GM18498 (cell line): ENCODE results near the gene NEUROD2.
"Not testable (repeated sequence)": the region's sequence is repeated elsewhere in the genome, so short reads cannot be mapped to it uniquely, and the experiment has no call there.

Experiments used
- ATAC-seq: cut with Tn5 transposase; IDR thresholded peaks from one replicate; pipeline ENCODE4 v1.9.1; 2021; ENCODE audit warnings: mild to moderate bottlenecking, moderate library complexity; ENCODE audit not compliant: unreplicated experiment

Gene NEUROD2

DNA sequence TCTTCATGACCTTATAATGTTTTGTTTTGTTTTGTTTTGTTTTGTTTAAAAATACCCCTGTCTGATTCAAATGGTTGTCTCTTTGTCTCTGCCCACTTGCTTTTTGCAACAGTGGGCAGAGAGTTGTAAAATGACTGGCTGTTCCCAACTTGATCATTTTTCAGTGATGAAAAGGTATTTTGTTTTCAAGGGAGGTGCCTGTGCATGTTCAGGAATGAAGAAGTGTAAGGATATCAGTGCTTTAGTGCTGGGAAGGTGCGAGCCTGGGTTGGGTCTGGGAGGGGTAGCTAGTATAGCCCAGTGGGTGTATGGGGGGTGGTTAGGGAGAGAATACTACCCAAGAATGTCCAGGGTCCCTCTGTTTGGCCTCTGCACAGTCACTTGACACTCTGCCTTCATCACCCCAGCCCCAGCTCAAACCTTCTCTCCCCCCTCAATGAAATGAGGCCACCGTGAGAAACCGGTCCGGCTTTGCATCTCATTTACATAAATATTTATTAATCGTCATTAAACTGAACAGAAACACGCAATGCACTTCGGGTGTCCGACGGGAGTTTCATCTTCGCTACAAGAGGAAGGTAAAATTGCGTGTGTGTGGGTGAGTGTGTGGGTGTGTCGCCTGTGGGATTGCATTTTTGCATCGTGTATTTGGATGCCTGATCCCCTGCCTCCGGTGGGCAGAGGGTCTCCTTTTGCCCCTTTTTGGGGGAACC, 4.3 kb downstream of the NEUROD2 start:
- ATAC-seq = no peak

DNA sequence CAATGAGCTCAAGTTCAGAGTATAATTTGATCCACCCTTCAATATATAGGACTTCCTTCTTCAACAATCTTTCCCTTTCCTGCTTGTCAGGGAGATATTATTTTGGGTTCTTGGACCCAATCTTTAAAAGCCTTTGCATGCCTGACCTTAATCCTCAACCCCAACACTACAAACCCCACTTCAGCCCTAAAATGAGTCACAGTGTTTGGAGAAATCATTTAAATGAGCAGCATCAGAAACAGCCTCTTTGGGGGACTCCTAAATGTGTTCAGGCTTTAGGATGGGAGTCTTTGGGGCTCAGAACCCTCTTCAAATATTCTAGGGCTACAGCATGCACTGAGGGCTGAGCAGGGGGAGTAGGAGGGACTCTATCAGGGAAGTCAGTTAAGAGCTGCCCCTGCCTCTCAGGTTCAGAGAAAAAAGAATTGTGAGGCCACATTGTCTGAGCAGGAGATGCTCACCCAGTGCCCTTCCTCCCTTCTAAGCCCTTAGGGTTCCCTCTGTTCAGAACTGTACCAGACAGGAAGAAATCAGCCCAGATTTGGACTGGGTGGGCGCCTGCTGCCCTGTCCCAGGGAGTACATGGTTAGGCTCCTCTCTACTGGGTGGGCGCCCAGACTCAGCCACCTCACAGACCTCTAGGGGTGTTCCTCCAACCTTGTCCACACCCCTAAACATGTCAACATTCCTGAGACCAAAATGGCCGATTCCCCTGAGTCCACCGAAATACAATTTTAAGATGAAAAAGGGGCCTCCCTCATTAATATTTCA, 5.0 kb downstream of the NEUROD2 start:
- ATAC-seq = no peak

- ATAC-seq = no peak
These were observed 5.8 kb downstream of the NEUROD2 start for GRCh38 chr17:39601758-39602532.

DNA sequence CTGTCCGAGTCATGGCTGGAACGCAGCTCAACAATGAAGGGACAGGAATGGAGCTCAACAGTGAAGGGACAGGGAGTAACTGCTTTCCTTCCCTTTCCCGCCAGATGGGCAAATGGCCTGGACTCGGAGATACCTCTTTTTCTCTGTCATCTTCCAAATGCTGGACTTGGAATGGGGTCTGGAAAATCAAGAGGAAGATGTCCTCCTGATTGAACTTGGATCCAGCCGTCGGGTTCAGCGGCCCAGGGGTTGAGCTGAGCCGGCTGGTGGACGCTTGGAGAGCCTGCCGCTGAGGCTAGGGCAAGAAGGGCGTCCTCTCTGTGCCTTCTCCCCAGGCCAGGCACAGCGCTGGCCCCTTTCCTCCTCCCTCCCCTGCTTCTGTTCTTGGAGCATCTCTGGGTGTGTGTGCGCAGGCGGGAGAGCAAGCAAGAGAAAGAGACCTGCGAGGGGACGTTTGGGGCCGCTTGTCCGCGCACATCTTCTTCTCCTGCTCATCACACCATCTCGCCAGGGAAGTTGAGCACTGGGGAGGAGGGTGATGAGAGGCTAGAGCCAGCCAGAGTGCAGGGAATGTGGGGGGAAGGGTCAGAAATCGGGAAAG, 6.6 kb downstream of the NEUROD2 start:
- ATAC-seq = no peak

DNA sequence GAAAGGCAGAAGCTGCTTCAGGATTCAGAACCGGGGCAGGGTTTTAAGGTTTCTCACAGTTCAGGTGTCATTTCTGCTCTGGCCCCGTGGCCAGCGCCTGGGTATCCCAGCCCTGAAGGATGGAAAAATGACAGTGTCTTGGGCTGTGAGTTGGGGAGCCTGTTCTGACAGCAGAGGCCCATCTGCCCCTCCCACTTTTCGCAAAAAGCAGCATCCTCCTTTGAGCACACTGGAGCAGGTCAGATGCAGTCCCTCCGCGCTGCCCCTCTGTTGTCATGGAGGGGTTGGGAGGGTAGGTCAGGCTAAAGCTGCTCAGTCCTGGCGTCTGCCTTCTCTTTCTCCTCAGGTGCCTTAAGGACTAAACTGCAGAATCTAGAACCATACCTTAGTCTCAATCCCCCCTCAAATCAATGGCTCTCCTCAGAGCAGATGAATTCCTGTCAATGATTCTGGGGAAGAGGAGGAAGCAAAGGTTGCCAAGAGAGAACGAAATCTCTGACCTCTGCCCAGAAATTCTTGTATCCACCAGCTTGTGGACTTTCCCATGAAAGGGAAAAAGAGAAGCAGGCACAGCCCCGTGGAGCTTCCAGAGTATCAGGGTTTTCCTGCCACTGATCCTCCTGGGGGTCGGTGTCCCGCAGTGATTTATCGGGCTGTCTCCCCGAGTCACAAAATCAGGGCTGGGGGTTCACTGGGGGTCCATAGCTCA, 7.3 kb downstream of the NEUROD2 start:
- no peak for ATAC-seq

- no peak for ATAC-seq
These were observed 8.0 kb downstream of the NEUROD2 start for GRCh38 chr17:39599665-39600231.

- ATAC-seq = no peak
These were observed 8.6 kb downstream of the NEUROD2 start for GRCh38 chr17:39599004-39599664.

GRCh38 chr17:39598630-39599003, 9.1 kb downstream of the NEUROD2 start:
- ATAC-seq = no peak

DNA sequence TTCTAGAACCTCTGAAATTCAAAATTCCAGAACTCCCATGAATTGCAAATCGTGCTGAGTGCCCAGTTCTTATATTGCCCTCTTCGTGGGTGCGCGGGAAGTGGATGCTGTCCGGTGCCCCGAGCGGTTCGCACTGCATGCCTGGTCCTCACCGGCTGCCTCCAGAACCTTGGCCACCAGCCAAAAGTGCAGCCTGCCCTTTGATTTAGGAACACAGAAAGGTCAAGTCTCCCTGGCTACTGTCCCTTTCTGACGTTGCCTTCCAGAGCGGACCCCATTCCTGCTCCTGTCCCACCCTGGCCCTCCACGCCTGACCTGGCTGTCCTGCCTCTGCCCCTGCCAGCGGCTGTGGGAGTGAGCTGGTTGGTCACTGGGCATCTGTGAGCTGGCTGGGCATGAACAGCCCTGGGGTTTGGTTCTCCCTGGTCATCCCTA, 9.7 kb downstream of the NEUROD2 start:
- ATAC-seq = no peak

GRCh38 chr17:39597372-39598046, 10.2 kb downstream of the NEUROD2 start:
- no peak for ATAC-seq

- no peak for ATAC-seq
These were observed 11.0 kb downstream of the NEUROD2 start for GRCh38 chr17:39596543-39597267.

DNA sequence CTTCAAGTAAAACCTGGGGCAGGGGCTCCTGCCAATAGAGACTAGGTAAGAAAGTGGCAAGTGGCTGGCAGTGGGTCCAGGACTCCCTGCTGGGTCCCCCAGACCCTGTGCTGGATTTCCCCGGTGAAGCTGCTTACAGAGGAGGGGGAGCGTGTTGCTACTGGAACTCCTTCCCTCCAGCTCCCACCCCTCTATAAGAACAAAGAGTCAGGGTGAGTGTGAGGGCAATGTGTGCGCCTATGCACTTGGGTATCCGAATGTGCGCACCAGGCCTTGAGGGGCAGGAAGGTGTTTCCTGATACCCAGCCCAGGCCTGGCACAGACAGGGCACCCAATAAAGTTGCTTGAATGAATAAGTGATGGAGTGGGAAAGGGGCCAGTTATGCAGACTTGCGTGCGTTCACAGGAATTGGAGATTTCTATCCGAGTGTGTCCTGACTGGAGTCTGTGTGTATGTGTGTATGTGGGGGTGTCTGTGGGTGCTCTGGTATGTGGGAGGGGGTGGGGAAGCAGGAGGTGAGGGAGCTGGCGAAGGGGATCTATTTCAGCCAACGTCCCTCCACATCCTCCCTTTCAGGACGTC, 11.7 kb downstream of the NEUROD2 start:
- ATAC-seq = no peak

DNA sequence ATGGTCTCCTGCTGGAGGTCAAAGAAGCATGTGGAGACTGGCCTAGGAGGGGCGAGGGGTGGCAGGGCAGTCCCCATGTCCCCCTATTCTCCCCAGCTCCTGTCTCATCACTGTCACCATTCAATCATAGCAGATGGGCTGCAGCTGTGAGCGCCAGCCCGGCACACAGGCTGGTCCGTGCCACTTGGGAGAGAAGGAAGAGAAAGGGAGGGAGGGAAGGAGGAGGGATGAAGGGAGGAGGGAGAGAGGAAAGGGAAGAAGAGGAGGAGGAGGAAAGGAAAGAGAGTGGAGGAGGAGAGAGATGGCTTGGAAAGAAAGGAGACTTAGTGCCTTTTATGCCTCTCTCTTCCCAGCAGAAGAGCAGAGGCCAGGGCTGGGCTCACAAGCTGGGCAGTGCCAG, 12.4 kb downstream of the NEUROD2 start:
- ATAC-seq = no peak

- ATAC-seq = no peak
These were observed 14.3 kb downstream of the NEUROD2 start for GRCh38 chr17:39593371-39593770.

DNA sequence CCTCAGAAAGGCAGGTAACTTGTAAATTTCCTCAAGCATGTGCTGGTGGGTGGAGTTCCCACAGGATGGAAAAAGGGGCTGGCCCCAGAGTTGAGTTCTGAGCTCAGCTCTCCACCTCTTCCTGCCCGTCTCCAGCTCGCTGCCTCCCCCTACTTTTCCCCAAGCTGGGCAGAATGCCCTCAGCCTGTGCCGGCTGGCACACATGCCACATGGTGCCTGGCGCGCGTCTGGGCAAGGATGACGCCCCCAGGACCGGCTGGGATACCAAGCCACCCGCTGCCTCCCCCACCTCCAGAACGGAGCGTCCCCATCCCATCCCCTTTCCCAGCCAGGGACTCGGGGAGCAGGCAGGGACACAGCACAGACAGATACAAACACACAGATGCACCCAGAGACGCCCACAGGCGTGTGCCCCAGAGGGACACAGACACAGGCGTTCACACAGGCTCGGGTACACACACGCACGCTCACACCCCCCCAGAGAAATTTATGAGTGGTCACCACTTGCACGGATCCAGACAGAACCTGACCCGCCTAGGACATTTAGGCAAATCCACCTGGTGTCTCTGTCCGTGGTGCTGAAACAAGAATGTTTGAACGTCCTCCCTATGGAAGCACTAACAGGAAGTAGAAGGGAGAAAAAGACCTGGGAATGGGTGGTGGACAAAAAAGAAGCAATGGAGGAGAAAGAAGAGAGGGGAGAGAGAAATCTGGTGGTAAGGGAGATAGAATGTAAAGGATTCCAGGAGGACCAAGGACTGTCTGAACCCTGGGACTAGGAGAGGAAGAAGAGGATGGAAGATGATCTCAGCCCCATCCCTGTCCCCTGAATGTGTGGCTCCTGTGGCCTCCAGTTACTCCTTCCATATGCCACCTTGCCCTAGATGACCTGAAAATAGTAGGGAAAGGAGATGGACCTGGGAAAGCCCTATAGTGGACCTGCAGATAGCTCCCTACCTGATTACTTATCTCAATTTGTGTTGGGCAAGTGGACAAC, 15.5 kb downstream of the NEUROD2 start:
- no peak for ATAC-seq

- ATAC-seq = not testable (repeated sequence)
These were observed 17.5 kb downstream of the NEUROD2 start for GRCh38 chr17:39590180-39590579.

- ATAC-seq = no peak
These were observed 25.1 kb downstream of the NEUROD2 start for GRCh38 chr17:39582658-39583057.
